ENCODE measurements around the gene WNT11.

The WNT11 gene

GRCh38 chr11:76176463-76176862 is 29.8 kb downstream of the WNT11 start:
- DNase-seq (ENCODE audit: low read depth in 2 of 2): no peak

GRCh38 chr11:76175783-76176182 is 30.5 kb downstream of the WNT11 start:
- DNase-seq (ENCODE audit: low read depth in 2 of 2): no peak

GRCh38 chr11:76174330-76174729 is 32.0 kb downstream of the WNT11 start:
- DNase-seq (ENCODE audit: low read depth in 2 of 2): no peak

- DNase-seq (ENCODE audit: low read depth in 2 of 2): no peak
These were observed 32.6 kb downstream of the WNT11 start for GRCh38 chr11:76173663-76174062.

GRCh38 chr11:76172583-76172982 is 33.7 kb downstream of the WNT11 start:
- DNase-seq (ENCODE audit: low read depth in 2 of 2): no peak

- DNase-seq (ENCODE audit: low read depth in 2 of 2): no peak
These were observed 35.8 kb downstream of the WNT11 start for GRCh38 chr11:76170468-76170867.

- no peak for DNase-seq (ENCODE audit: low read depth in 2 of 2)
These were observed 36.8 kb downstream of the WNT11 start for GRCh38 chr11:76169473-76169896.

GRCh38 chr11:76167590-76167989 is 38.7 kb downstream of the WNT11 start:
- peak in 1 of 2 experiments; percentile 32 for DNase-seq (ENCODE audit: low read depth in 2 of 2)

GRCh38 chr11:76166314-76166713 is 40.0 kb downstream of the WNT11 start:
- DNase-seq (ENCODE audit: low read depth in 2 of 2): no peak

GRCh38 chr11:76164861-76165751 is 41.2 kb downstream of the WNT11 start:
- no peak for DNase-seq (ENCODE audit: low read depth in 2 of 2)

- DNase-seq (ENCODE audit: low read depth in 2 of 2): no peak
These were observed 42.2 kb downstream of the WNT11 start for GRCh38 chr11:76164081-76164480.

GRCh38 chr11:76163289-76163880 is 42.9 kb downstream of the WNT11 start:
- DNase-seq (ENCODE audit: low read depth in 2 of 2): no peak

- DNase-seq (ENCODE audit: low read depth in 2 of 2): no peak
These were observed 43.7 kb downstream of the WNT11 start for GRCh38 chr11:76162336-76163288.

- peak; percentile 75 to 78 for DNase-seq (ENCODE audit: low read depth in 2 of 2)
These were observed 44.9 kb downstream of the WNT11 start for GRCh38 chr11:76161261-76161961.

- DNase-seq (ENCODE audit: low read depth in 2 of 2): no peak
These were observed 45.4 kb downstream of the WNT11 start for GRCh38 chr11:76160856-76161255.

GRCh38 chr11:76159983-76160661 is 46.2 kb downstream of the WNT11 start:
- no peak for DNase-seq (ENCODE audit: low read depth in 2 of 2)

- no peak for DNase-seq (ENCODE audit: low read depth in 2 of 2)
These were observed 46.9 kb downstream of the WNT11 start for GRCh38 chr11:76159303-76159937.

- DNase-seq (ENCODE audit: low read depth in 2 of 2): no peak
These were observed 47.7 kb downstream of the WNT11 start for GRCh38 chr11:76158394-76159302.

- DNase-seq (ENCODE audit: low read depth in 2 of 2): no peak
These were observed 48.4 kb downstream of the WNT11 start for GRCh38 chr11:76157891-76158290.

All from fibroblast of skin of left biceps (primary cell).